Mucosa of stomach (tissue), 1 donor: ENCODE data around the gene TPM1.

Source experiments
- H3K27me3 ChIP-seq: one replicate; pipeline ENCODE4 v1.7.0; 2013; ENCODE audit warnings: mild to moderate bottlenecking, low read length; ENCODE audit not compliant: control insufficient read depth, insufficient read depth
- H3K36me3 ChIP-seq: one replicate; pipeline ENCODE4 v1.7.0; 2013; ENCODE audit warnings: low read length; ENCODE audit not compliant: control insufficient read depth, insufficient read depth
- H3K4me1 ChIP-seq: one replicate; pipeline ENCODE4 v1.7.0; 2013; ENCODE audit warnings: mild to moderate bottlenecking, low read length; ENCODE audit not compliant: control insufficient read depth, insufficient read depth
- H3K4me3 ChIP-seq: one replicate; pipeline ENCODE4 v1.7.0; 2013; ENCODE audit warnings: low read length
- H3K9ac ChIP-seq: one replicate; pipeline ENCODE4 v1.7.0; 2013; ENCODE audit warnings: mild to moderate bottlenecking, low read length, moderate library complexity
- H3K9me3 ChIP-seq: one replicate; pipeline ENCODE4 v1.7.0; 2013; ENCODE audit warnings: mild to moderate bottlenecking, low read length, moderate library complexity; ENCODE audit not compliant: control insufficient read depth
- donor health status: Pancreatic carcinoma.

The TPM1 gene

DNA sequence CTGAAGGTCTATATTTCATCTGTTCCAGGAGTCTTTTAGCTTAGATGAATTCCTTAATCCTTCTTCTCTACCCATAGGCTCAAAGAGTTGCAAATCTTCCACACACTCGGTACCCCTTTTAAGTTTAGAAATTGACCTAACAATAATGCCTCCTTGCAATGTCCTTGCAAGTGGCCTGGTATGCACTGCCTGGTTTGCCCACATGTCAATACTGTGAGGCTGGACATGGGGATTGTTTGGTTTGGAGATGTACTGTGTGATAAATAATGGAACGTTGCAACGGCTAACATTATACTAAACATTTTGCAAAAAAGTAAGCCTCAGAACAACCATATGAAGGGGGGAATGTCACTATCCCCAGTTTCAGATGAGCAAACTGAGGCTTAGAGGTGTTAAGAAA, 22.4 kb upstream of the TPM1 start:
- Histone ChIP-seq H3K9me3 (no peaks in the 10 kb centered on the region), H3K4me1 (peaks cover 22% of the 10 kb centered on the region), H3K4me3 (no peak overlapping the region), H3K9ac (no peak overlapping the region), H3K36me3 (no peaks in the 10 kb centered on the region), H3K27me3 (no peaks in the 10 kb centered on the region)

GRCh38 chr15:63020759-63021430, 21.7 kb upstream of the TPM1 start:
- H3K27me3 ChIP-seq: no peaks in the 10 kb centered on the region
- H3K4me1 ChIP-seq: peaks cover 22% of the 10 kb centered on the region
- H3K36me3 ChIP-seq: no peaks in the 10 kb centered on the region
- no peak overlapping the region for H3K9ac ChIP-seq
- no peaks in the 10 kb centered on the region for H3K9me3 ChIP-seq
- H3K4me3 ChIP-seq: no peak overlapping the region

DNA sequence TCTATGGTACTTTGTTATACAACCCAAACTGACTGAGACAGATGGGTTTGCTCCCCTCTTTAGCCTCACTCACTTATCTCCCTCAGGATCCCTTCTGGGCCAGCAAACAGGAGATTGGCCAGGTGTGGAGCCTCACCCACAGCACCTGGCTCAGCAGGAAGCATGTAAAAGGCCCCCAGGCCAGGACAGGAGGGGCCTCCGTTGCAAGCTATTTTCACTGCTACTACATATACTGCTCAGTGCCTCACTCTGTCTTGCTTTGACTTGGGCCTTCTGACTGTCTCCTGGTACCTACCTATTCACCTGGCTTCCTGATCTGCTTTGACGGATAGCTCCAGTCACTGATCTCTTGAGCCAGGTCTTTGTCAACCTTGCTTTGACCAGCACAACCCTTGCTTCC, 20.4 kb upstream of the TPM1 start:
- peaks cover 22% of the 10 kb centered on the region for H3K4me1 ChIP-seq
- no peaks in the 10 kb centered on the region for H3K36me3 ChIP-seq
- H3K4me3 ChIP-seq: no peak overlapping the region
- H3K27me3 ChIP-seq: no peaks in the 10 kb centered on the region
- no peak overlapping the region for H3K9ac ChIP-seq
- no peaks in the 10 kb centered on the region for H3K9me3 ChIP-seq

DNA sequence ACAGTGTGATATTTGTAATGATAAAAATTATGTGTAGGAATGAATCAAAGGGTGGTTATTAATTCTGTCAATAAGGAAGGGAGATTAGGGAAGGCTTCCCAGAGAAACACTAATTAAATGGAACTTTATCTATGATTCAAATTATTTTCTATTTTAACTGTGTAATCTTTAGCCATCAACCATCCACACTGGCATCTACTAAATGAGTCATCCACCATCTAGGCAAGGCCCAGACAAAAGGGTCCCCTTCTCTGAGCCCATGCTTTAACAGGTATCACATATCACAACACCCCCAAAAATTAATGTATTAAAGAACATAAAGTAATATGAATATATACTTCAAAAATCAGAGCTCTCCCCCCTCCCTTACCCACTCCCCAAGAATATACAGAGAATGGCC, 19.9 kb upstream of the TPM1 start:
- Histone ChIP-seq H3K27me3 (no peaks in the 10 kb centered on the region), H3K9me3 (no peaks in the 10 kb centered on the region), H3K4me3 (no peak overlapping the region), H3K36me3 (no peaks in the 10 kb centered on the region), H3K4me1 (peaks cover 22% of the 10 kb centered on the region), H3K9ac (no peak overlapping the region)

GRCh38 chr15:63023351-63023945, 19.1 kb upstream of the TPM1 start:
- peaks cover 22% of the 10 kb centered on the region for H3K4me1 ChIP-seq
- H3K9me3 ChIP-seq: no peaks in the 10 kb centered on the region
- H3K9ac ChIP-seq: no peak overlapping the region
- no peaks in the 10 kb centered on the region for H3K36me3 ChIP-seq
- no peak overlapping the region for H3K4me3 ChIP-seq
- H3K27me3 ChIP-seq: no peaks in the 10 kb centered on the region

- Histone ChIP-seq H3K4me3 (no peak overlapping the region), H3K9ac (no peak overlapping the region), H3K27me3 (no peaks in the 10 kb centered on the region), H3K9me3 (no peaks in the 10 kb centered on the region), H3K36me3 (no peaks in the 10 kb centered on the region), H3K4me1 (peaks cover 9% of the 10 kb centered on the region)
Measured at GRCh38 chr15:63025460-63025859, 17.1 kb upstream of the TPM1 start.

DNA sequence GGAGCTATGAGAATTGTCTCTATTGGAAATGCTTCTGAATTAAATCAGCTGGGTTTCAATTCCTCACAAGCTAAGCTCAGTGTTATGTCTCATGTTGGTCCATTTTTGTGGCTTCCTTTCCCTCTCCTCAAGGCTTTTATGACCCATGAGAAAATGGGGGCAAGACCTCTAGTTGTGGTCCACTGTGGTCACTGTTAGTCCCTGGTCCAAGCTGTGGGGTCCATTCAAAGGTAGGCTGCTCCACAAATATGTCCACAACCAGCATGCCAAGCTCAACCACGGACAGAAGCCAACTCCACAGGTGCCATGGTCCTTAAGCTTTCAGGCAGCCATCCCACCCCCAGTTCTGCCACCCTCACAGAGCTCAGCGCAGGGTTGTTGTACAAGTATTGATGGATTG, 14.9 kb upstream of the TPM1 start:
- Histone ChIP-seq H3K36me3 (no peaks in the 10 kb centered on the region), H3K9ac (no peak overlapping the region), H3K27me3 (no peaks in the 10 kb centered on the region), H3K4me1 (no peaks in the 10 kb centered on the region), H3K4me3 (no peak overlapping the region), H3K9me3 (no peaks in the 10 kb centered on the region)

DNA sequence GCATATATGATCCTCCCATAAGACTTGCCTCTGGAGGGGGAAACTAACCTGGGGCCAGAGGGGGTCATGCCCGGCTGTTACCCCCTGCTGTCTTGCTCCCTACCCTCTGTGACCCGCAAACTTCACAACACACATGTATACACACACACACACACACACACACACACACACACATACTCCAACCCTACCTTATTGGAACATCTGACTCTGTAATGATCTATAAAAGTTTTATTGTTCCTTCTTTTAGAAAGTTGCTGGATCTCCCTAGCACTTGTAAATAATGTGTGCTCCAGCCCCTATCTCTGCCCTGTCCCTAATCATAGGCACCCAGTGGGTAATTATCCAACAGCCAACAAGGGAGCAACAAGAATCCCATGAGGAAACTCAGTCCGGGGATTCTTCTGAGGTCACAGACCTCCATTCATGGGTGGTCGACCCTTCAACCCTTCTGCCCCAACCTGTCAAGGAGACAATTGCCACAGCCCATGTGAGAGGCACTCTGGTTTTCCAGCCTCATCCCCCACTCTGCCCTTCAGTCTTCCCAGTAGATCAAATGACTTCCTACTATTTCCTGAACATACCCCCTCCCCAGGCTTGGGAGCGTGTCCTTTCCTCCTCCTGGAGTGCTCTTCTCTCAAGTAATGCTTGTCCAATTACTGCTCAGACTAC, 14.0 kb upstream of the TPM1 start:
- no peaks in the 10 kb centered on the region for H3K27me3 ChIP-seq
- no peak overlapping the region for H3K4me3 ChIP-seq
- H3K4me1 ChIP-seq: no peaks in the 10 kb centered on the region
- H3K36me3 ChIP-seq: no peaks in the 10 kb centered on the region
- H3K9me3 ChIP-seq: no peaks in the 10 kb centered on the region
- H3K9ac ChIP-seq: no peak overlapping the region

DNA sequence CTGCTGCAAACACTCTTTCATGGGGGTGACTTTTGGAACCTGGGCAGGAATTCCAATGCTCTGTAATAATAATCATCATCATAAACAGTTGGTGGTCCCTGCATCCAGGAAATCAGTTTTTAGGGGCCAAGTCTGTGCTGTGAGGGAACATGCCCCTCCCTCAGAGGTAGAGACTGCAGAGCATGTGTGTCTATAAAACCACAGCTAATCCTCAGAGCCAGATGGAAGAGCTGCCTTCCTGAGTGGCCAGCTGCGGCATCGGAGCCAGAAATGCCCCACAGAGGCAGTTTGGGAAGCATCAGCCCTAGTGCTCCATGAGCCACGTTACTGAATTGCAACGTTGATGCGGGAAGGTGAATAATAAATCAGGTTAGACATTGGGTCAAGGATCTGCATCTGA, 12.9 kb upstream of the TPM1 start:
- H3K27me3 ChIP-seq: no peaks in the 10 kb centered on the region
- no peaks in the 10 kb centered on the region for H3K36me3 ChIP-seq
- H3K9ac ChIP-seq: no peak overlapping the region
- H3K4me1 ChIP-seq: no peaks in the 10 kb centered on the region
- no peaks in the 10 kb centered on the region for H3K9me3 ChIP-seq
- no peak overlapping the region for H3K4me3 ChIP-seq

- H3K27me3 ChIP-seq: no peaks in the 10 kb centered on the region
- no peaks in the 10 kb centered on the region for H3K9me3 ChIP-seq
- no peak overlapping the region for H3K4me3 ChIP-seq
- no peaks in the 10 kb centered on the region for H3K36me3 ChIP-seq
- no peaks in the 10 kb centered on the region for H3K4me1 ChIP-seq
- H3K9ac ChIP-seq: no peak overlapping the region
Measured at GRCh38 chr15:63030101-63030551, 12.4 kb upstream of the TPM1 start.

- Histone ChIP-seq H3K27me3 (no peaks in the 10 kb centered on the region), H3K36me3 (no peaks in the 10 kb centered on the region), H3K4me3 (no peak overlapping the region), H3K4me1 (no peaks in the 10 kb centered on the region), H3K9me3 (no peaks in the 10 kb centered on the region), H3K9ac (no peak overlapping the region)
Measured at GRCh38 chr15:63034578-63034977, 8.0 kb upstream of the TPM1 start.

- Histone ChIP-seq H3K4me3 (no peak overlapping the region), H3K4me1 (no peaks in the 10 kb centered on the region), H3K9me3 (no peaks in the 10 kb centered on the region), H3K9ac (no peak overlapping the region), H3K36me3 (no peaks in the 10 kb centered on the region), H3K27me3 (no peaks in the 10 kb centered on the region)
Measured at GRCh38 chr15:63035253-63035652, 7.3 kb upstream of the TPM1 start.
